ENCODE measurements around the gene SLC35G1.

The SLC35G1 gene

DNA sequence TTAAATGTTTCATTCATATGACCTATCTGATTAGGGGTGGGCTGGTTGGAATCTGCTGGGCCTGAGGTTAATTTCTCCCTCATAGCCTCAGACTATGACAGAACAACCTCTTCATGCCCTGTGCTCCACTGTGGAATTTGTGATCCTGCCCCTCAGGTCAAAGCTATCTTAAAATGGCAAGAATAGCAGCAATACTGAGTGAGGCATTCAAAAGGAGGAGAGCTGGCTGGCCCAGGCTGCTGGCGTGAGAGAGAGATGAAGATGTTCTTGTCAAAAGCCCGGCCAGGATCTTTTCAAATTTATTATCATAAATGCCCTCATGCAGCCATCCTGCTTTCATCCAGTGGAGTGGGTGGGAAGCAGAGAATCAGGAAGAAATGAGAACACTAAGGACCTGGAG, 58.1 kb downstream of the SLC35G1 start:
- no peak for DNase-seq (ENCODE audit: low spot score)

Data from CD4-positive, alpha-beta T cell treated with Interleukin-2 at 100 ng/mL for 4 hours (primary cell).